WERI-Rb-1 (cell line): ENCODE measurements around the gene ERGIC1.

Experiments used
- DNase-seq: peaks from one replicate; pipeline ENCODE4 v3.0.0-alpha.2; 2020
- H3K27ac ChIP-seq: fragments of 250-450 bp; sonication (Bioruptor Pico); 2 replicates; pipeline ENCODE4 v1.5.1; 2020; ENCODE audit warnings: mild to moderate bottlenecking, moderate library complexity
- H3K27me3 ChIP-seq: fragments of 250-450 bp; sonication (Bioruptor Pico); 2 replicates; pipeline ENCODE4 v1.5.1; 2021; ENCODE audit warnings: mild to moderate bottlenecking, low read depth, moderate library complexity; ENCODE audit not compliant: insufficient read depth, severe bottlenecking
- H3K36me3 ChIP-seq: fragments of 250-450 bp; sonication (Bioruptor Pico); 2 replicates; pipeline ENCODE4 v1.5.1; 2020; ENCODE audit warnings: mild to moderate bottlenecking, moderate library complexity
- H3K4me3 ChIP-seq: 2 replicates; pipeline ENCODE4 v1.5.1; 2011; ENCODE audit warnings: low read depth, mild to moderate bottlenecking, control low read depth, low read length
- H3K9me3 ChIP-seq: fragments of 250-450 bp; sonication (Bioruptor Pico); 2 replicates; pipeline ENCODE4 v1.5.1; 2021; ENCODE audit warnings: mild to moderate bottlenecking, moderate library complexity; ENCODE audit not compliant: severe bottlenecking
- TF ChIP-seq, protein P1 (sequence below): IDR thresholded peaks from 2 replicates; pipeline ENCODE4 v1.5.1; 2011; ENCODE audit warnings: low read depth, mild to moderate bottlenecking, control low read depth, inconsistent platforms, low read length

The ERGIC1 gene

DNA sequence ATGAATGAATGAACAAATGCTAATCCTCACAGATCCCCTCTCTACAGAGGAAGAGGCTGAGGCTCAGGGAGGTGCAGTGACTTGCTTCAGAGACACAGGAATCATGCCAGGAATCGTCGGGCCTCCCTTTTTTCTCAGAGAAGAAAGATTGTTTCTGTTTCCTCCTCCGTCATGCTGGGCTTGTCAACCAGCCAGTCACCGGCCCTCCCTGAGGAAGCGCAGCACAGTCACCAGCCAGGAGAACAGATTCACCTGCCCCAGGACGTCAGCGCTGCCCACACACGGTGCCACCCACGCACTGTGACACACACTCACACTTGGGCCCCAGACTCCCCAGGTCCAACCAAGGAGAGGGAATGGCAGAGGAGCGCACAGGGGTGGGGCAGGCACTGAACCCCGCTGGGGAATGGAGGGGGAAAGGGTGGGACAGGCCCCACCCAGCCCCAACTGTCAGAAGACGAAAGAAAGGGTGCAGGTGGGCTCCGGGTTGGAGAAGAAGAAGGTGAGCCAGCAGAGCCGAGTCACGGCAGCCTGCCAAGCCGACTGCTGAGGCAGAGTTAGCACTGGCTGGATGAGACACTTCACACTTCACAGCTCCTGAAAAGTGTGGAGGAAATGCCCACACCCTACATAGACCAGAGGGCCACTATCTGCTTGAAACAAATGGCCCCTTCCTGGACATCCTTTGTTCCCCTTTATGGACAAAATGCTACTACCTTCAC, 13.8 kb upstream of the ERGIC1 start:
- no peak for DNase-seq
- Histone ChIP-seq H3K9me3 (no peaks in the 10 kb centered on the region), H3K27ac (no peak overlapping the region), H3K27me3 (no peaks in the 10 kb centered on the region), H3K36me3 (no peaks in the 10 kb centered on the region), H3K4me3 (no peak overlapping the region)
- TF ChIP-seq, protein P1, sequence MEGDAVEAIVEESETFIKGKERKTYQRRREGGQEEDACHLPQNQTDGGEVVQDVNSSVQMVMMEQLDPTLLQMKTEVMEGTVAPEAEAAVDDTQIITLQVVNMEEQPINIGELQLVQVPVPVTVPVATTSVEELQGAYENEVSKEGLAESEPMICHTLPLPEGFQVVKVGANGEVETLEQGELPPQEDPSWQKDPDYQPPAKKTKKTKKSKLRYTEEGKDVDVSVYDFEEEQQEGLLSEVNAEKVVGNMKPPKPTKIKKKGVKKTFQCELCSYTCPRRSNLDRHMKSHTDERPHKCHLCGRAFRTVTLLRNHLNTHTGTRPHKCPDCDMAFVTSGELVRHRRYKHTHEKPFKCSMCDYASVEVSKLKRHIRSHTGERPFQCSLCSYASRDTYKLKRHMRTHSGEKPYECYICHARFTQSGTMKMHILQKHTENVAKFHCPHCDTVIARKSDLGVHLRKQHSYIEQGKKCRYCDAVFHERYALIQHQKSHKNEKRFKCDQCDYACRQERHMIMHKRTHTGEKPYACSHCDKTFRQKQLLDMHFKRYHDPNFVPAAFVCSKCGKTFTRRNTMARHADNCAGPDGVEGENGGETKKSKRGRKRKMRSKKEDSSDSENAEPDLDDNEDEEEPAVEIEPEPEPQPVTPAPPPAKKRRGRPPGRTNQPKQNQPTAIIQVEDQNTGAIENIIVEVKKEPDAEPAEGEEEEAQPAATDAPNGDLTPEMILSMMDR = no peak

DNA sequence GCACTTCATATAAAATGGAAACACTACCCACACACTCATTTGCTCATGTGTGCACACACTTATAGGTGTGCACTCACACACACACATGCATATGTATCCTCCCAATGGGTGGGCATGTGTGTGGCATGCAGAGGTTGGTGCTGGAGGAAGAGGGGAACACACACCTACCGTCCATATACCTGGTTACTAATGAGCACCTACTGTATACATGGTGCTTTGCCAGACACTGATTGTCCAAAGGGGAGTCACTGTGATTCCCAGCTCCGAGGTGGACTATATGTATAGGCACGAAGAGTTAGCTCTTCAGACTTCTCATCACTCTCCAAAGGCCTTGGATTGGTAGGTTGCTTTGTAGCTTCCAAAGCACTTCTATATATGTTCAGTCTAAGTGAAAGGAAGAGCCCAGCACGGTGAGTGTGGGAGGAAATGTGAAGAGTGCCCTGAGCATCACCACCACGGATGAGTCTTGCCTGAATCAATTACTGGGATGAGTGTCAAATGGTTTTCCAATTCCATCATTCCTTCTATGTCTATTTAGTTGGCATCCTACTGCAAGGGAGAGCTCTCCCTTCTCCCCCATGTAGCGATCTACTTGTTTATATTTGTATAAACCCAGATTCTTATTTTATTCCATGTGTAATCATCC, 12.6 kb upstream of the ERGIC1 start:
- Histone ChIP-seq H3K27ac (no peak overlapping the region), H3K27me3 (no peaks in the 10 kb centered on the region), H3K4me3 (no peak overlapping the region), H3K9me3 (peaks cover 5% of the 10 kb centered on the region), H3K36me3 (no peaks in the 10 kb centered on the region)
- TF ChIP-seq, protein P1 = no peak
- DNase-seq = no peak

DNA sequence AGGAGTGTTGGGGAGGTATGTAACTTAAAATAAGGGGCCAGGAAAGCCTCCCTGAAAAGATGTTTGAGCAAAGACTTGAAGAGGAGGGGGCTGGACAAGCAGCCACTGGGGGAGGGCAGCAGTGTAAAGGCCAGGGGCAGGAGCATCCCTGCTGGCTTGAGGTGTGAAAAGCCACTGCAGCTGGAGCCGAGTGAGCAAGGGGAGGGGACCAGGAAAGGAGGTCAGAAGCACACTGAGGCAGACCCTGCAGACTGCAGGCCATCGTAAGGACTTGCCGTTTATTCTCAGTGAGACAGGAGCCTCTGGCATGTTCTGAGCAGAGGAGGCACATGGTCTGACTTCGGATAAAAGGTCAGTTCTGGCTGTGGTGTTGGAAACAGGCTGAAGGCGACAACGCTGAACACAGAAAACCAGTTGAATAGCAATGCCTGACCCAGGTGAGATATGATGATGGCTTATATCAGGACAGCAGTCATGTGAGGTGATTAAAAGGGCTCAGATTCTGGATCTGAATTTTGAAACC, 10.2 kb upstream of the ERGIC1 start:
- Histone ChIP-seq H3K36me3 (no peaks in the 10 kb centered on the region), H3K27ac (no peak overlapping the region), H3K9me3 (peaks cover 5% of the 10 kb centered on the region), H3K27me3 (no peaks in the 10 kb centered on the region), H3K4me3 (no peak overlapping the region)
- TF ChIP-seq, protein P1 = no peak
- no peak for DNase-seq

DNA sequence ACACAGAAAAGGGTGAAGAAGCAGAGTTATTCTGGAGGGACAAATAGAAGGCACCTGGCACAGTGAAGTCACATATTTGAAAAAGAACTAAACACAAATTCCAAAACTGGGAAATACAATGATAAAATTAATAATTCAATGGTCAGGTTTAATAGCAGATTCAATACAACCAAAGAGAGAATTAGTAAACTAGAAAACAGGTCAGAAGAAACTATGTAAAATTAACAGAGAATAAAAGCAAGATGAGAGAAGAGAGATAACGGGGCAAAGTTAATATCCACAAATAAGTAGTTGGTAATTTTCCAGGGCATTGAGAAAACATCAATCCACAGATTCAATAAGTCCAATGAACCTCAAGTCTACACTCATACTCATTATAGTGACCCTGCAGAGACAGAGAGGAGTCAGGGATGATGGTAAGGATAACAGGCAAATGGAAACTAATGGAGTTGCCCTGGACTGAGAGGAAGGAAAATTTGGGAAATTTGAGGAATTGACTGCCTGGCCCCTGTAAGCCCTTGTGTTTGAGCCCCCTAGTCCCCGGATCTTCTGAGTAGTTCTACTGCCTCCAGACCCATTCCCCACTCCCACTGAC, 8.3 kb upstream of the ERGIC1 start:
- H3K27ac ChIP-seq = no peak overlapping the region
- H3K9me3 ChIP-seq = peaks cover 5% of the 10 kb centered on the region
- no peaks in the 10 kb centered on the region for H3K27me3 ChIP-seq
- H3K36me3 ChIP-seq = no peaks in the 10 kb centered on the region
- DNase-seq = no peak
- TF ChIP-seq, protein P1 = no peak
- H3K4me3 ChIP-seq = no peak overlapping the region

DNA sequence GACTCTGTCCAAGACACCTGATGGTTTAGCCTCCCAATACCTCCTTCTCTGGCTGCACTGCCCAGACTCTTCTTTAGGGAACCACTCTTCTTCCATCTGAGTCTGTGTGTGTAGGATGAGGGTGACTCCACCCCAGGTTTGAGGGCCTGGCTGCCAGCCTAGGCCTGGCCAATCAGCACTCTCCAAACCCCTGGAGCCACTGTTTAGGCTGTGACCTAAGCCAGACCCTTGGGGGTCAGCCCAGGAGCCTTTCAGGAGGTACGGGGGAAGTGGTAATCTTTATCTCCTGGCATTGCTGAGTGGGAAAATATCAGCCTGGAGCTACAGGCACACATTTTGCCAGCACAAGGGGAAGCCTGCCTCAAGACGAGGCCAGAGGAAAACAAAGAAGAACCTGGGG, 6.2 kb upstream of the ERGIC1 start:
- DNase-seq = no peak
- Histone ChIP-seq H3K4me3 (no peak overlapping the region), H3K27ac (no peak overlapping the region), H3K36me3 (no peaks in the 10 kb centered on the region), H3K27me3 (no peaks in the 10 kb centered on the region), H3K9me3 (peaks cover 5% of the 10 kb centered on the region)
- TF ChIP-seq, protein P1 = no peak
